Left forelimb (tissue), 1 donor: ENCODE results near the gene ZSCAN29.
"Not testable (repeated sequence)": the region's sequence is repeated elsewhere in the genome, so short reads cannot be mapped to it uniquely, and the experiment has no call there.

Source experiments
- DNase-seq: peaks from one replicate; pipeline ENCODE4 v3.0.0-alpha.2; 2018; ENCODE audit warnings: low spot score

The ZSCAN29 gene

GRCh38 chr15:43370975-43371974, at the start of gene ZSCAN29, which contains the start of gene TUBGCP4:
Gene ZSCAN29, minus strand, starts transcription at chr15:43371043. Its CDS starts 1,130 bp downstream, at chr15:43369913.
Gene TUBGCP4, plus strand, starts transcription at chr15:43371101. Its CDS starts 254 bp downstream, at chr15:43371355.
- DNase-seq: peak; percentile 93

DNA sequence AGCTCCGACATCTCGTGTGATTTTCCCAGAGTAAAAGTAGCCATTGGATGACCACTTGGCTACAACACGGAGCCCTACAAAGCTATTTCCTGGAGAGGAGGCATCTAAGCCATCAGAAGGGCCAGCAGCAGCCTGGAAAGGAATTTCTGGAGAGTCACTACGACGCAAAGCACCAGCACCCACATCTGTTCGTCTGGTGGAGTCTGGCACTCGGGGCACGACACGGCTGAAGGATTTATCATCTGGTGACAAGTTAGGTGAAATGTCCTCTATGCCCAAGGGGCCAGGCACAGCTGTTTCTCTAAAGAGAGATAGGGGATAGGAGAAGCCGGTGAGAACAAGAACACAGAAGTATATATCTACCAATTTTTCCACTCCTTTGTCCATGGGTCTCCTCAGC, 49.6 kb upstream of the ZSCAN29 start:
- DNase-seq: no peak

- DNase-seq: no peak
Measured at GRCh38 chr15:43414196-43414595, 43.4 kb upstream of the ZSCAN29 start.

GRCh38 chr15:43412096-43412495, 41.3 kb upstream of the ZSCAN29 start:
- DNase-seq: no peak

GRCh38 chr15:43410572-43411214, 39.9 kb upstream of the ZSCAN29 start:
- no peak for DNase-seq

GRCh38 chr15:43408789-43409188, 37.9 kb upstream of the ZSCAN29 start:
- no peak for DNase-seq

DNA sequence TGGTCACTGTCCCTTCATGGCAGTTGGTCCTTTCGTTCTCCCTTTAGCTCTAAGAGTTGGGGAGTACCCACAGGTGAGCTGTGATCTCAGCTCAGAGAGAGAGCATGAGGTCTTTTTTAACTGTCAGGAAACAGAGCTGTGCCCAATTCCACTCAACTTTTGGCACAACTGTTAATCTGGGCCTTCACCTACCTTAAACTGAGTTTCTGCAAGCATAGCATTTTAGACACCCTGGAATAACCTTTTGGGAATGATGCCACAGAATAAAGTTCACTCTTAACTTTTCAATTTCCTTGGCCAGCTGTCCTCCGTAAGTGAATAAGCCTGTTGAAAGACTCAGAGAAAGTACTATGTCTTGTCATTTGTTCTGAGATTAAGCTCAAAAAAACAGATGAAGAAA, 36.0 kb upstream of the ZSCAN29 start:
- no peak for DNase-seq

DNA sequence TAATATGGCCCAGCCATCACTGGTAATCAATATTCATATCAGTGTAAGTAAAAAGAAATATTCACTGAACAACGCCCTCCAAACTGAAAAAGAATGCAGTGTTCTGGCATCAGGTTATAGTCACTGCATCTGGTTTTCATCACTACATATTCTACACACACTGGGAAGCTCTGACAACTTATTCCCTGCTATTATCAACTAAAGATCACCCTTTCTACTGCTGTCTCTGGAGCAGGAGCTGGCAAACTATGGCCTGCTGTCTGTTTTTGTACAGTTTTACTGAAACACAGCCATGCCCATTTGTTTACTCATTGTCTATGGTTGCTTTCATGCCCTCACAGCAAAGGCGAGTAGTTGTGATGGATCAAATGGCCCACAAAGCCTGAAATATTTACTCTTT, 35.3 kb upstream of the ZSCAN29 start:
- no peak for DNase-seq

DNA sequence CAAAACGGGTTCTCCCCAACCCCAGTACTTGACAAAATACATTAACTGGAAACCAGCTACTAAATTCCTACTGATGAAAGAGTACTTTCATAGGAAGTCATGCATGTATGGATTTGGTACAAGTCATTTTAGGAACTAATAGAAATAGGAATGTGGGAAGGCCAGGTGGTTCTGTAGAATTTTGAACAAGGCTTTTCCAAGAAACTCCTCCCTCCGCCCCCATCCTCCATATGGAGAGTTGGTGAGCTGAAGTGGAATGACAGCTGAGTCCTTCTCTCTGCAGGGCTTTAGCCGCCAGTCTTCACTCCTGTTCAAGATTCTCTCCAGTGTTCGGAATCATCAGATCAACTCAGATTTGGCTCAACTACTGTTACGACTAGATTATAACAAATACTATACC, 33.3 kb upstream of the ZSCAN29 start:
- no peak for DNase-seq

DNA sequence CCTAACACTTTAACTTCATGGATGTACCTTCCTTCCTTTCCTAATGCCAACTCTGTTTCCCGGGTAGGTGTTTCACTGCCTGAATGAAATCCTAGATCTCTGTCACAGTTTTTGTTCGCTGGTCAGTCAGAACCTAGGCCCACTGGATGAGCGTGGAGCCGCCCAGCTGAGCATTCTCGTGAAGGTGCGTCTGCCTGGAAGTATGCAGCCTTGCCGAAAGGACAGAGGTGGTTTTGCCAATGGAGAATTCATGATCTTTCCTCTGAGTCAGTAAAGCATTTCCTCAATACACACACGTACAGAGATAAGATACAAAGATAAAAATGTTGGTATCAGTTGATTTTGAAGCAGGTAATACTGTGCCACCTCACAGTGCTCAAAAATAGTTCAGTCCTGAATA, 32.8 kb upstream of the ZSCAN29 start:
- DNase-seq: no peak

GRCh38 chr15:43402255-43402654, 31.4 kb upstream of the ZSCAN29 start:
- DNase-seq: no peak

DNA sequence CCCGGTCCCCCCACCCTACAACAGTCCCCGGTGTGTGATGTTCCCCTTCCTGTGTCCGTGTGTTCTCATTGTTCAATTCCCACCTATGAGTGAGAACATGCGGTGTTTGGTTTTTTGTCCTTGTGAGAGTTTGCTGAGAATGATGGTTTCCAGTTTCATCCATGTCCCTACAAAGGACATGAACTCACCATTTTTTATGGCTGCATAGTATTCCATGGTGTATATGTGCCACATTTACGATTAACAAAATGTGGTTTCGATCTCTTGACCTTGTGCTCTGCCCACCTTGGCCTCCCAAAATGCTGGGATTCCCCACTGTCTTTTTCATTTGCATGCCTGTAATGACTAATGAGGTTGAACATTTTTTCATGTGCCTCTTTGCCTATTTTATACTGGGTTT, 22.7 kb upstream of the ZSCAN29 start:
- DNase-seq: not testable (repeated sequence)

GRCh38 chr15:43390723-43391122, 19.9 kb upstream of the ZSCAN29 start:
- DNase-seq: no peak

- no peak for DNase-seq
Measured at GRCh38 chr15:43383070-43383469, 12.2 kb upstream of the ZSCAN29 start.

GRCh38 chr15:43382310-43382709, 11.5 kb upstream of the ZSCAN29 start:
- DNase-seq: no peak

DNA sequence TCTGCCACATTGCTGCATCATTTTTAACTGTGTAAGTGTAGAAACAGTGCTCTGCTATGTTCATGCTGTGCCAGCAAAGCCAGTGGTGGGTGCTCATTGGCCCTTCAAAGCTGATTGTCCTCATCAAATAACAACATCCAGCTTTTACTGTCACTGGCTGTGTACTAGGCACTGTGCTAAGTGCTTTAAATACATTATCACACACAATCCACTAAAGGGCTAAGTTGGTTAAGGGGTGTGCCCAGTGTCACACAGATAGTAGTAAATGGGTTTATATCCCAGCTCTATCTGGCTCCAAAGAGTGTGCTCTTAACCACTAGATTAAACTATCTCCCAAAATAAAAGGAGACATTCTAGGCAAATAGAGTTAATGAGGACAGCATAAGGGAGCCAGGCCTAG, 7.8 kb upstream of the ZSCAN29 start:
- DNase-seq: no peak

GRCh38 chr15:43376017-43376705, 5.3 kb upstream of the ZSCAN29 start:
- DNase-seq: no peak

DNA sequence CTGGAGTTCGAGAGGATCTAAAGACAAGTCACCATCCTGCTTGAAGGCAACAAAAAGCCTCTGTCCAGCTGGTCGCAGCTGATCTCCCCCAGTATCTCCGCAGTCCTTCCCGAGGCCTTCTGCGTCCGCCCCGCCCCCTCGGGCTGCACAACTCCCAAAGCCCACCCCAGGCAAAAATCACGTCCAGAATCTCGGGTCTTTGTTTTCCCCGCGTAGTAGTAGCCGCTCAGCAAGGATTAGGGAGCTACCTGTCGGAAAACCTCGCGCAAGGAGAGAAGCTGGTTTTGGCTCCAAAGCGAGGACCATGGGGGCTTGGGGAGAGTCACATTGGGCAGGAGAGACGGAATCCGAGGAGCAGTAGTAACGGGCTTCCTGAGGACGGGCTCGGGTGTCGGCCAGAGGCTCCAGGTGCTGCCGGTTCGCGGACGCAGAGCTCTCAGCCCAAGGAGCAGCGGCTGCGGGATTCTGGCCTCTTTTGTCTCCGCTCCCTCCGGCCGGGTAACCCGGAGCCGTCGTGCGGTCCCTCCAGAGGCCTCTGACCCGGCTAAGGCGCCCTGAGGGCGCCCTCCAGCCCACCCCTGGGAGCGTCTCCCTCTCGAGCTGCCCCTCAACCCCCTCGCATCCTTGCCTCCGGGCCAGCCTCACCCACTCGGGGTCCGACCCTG, 401 bp downstream of the ZSCAN29 start:
- peak; percentile 72 for DNase-seq

DNA sequence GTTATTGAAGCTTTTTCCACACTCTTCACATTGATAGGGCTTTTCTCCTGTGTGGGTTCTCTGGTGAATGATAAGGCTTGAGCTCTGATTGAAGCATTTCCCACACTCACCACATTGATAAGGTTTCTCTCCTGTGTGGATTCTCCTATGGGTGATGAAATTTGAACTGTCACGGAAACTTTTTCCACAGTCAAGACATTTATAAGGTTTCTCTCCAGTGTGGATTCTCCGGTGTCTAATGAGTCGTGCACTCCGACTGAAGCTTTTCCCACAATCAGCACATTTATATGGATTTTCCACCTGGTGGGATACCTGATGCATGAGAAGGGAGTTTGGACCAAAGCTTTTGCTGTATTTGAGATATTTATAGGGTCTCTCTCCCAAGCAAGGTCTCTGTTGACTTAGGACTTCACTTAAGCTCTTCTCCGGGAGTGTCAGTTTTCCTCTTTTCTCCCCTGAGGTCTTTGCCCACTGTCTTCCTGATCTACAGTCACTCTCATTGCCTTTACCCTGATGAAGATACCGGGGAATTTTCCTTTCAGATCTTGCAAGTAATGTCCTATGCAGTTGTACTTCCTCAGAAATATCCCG, 9.4 kb downstream of the ZSCAN29 start:
- no peak for DNase-seq

DNA sequence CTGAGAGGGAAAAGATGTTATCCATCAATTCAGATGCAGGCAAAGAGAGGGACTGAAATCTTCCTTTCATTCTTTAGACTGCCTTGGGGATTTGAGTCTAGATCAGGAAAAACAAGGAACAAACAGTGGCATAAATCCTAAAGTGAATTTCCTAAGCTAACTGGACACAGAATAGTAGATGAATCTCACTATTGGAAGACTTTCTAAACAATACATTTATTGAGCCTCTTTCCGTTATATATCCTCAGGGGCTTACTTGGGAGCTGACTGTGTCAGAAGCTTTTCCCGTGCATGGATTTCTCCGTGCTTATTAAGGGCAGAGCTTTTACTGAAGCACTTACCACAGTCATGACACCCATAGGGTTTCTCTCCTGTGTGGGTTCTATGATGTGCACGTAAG, 10.0 kb downstream of the ZSCAN29 start:
- DNase-seq: no peak

DNA sequence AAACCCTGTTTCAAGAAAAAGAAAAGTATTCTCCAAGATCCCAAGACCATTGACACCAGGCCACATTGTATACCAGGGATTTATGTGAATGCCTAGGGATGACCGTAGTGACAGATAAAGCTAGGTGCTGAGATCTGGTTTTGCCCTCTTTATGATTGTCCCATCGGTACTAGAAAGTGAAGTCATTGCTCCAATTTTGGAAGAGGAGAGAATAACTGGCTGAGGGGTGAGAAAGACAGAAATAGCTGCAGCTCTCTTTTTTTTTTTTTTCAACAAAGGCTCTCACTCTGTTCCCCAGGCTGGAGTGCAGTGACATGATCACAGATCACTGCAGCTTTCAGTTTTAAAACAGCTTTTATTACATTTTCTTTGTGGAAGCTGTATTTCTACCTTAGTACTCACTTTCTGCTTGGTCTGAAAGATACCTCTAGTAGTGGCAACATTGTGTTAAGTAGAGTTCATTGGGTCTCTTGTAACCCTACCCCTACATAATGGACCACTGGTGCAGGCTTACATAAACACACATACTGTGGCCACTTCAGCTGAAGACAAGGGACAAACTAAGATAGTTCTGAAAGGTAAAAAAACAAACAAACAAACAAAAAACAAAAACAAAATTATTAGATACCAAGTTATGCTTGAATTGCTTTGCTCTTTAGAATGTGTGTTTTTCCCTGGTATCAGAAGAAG, 18.0 kb downstream of the ZSCAN29 start:
- DNase-seq: no peak
